Astrocyte of the cerebellum (primary cell): Measurements from ENCODE around the gene OSBPL5.

Experiments
- DNase-seq: peaks from one replicate; pipeline ENCODE4 v3.0.0-alpha.2; 2011; ENCODE audit warnings: low read depth
- H3K4me3 ChIP-seq: 2 replicates; pipeline ENCODE4 v1.5.1; 2011; ENCODE audit warnings: mild to moderate bottlenecking, low read depth, low read length, moderate library complexity
- in situ Hi-C: cut with HindIII; loops from 2 replicates; pipeline ENCODE4 v1.10.0; 2017; ENCODE audit warnings: low sequenced_read_pairs
- TF ChIP-seq, protein P1 (sequence below): IDR thresholded peaks from 2 replicates; pipeline ENCODE4 v1.5.1; 2012; ENCODE audit warnings: low read length, low read depth, moderate library complexity, mild to moderate bottlenecking; ENCODE audit errors: missing control alignments

Gene OSBPL5

DNA sequence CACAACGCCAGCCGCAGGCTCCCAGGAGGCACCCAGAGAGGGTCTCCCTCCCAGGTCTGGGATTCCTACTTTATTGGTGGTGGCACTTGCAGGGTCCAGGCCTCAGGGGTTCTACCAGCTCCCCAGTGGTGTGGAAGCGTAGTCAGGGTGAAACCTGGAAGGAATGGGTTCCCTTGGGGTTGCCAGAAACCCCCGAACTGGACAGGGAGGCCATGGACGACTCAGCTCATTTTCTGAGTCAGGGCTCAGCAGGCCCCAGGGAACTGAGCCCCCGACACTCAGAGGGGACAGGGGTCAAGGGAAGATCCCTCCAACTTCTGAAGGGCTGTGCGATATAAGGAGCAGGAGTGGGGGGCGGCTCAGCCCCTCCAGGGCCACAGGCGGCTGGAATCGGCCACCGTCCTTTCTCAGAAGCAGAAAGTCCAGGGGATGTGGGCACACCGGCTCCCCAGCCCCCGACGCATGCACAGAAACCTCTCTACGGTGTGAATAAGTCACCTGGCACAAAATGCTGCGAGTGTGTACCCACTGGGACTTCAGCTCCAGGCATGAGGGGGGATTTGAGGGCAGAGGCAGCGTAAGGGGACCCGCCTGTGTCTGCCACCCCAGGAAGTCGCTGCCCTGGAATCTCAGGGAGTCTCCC is 28.4 kb upstream of the OSBPL5 start:
- DNase-seq = no peak
- H3K4me3 ChIP-seq = no peak overlapping the region
- in situ Hi-C loops = no loop called here
- TF ChIP-seq, protein P1, sequence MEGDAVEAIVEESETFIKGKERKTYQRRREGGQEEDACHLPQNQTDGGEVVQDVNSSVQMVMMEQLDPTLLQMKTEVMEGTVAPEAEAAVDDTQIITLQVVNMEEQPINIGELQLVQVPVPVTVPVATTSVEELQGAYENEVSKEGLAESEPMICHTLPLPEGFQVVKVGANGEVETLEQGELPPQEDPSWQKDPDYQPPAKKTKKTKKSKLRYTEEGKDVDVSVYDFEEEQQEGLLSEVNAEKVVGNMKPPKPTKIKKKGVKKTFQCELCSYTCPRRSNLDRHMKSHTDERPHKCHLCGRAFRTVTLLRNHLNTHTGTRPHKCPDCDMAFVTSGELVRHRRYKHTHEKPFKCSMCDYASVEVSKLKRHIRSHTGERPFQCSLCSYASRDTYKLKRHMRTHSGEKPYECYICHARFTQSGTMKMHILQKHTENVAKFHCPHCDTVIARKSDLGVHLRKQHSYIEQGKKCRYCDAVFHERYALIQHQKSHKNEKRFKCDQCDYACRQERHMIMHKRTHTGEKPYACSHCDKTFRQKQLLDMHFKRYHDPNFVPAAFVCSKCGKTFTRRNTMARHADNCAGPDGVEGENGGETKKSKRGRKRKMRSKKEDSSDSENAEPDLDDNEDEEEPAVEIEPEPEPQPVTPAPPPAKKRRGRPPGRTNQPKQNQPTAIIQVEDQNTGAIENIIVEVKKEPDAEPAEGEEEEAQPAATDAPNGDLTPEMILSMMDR = no peak

DNA sequence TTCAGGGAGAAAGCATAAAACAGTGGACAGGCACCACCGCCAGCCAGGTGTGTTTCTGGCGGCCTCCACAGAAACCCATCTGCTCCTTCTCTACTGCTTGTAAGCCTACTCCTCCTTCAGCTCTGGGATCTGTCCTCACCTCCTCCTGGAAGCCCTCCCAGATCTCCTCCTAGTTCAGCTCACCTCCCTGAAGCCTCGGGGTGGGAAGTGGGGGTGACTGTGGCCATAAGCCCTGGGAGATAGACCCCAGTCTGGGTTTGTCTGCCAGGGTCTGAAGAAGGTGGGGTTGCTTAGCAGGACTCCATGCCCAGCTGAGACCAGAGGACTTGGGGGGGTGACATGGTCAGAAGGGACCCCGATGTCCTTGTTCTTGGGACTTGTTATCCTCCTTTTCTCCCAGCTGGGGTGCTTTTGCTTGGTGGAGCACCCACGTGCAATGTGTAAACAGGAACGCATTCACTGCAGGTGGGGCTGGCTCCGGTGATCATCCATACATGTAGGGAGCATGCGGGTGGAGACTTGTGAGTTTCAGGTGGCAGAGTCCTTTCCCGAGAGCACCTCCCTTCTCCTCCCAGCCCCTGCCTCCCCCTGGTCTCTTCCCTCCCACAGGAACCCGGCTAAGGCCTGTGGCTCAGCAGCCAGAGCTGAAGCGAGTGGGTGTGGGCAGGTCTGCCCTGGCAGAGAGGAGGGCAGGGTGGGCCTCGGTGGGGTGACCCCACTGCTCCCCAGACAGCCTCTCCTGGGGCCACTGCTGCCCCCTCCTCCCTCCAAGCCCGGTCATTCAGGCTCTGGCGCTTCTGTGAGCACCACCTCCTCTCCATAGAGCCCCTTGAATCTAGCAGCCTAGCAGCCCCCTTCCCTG is 27.6 kb upstream of the OSBPL5 start:
- no peak overlapping the region for H3K4me3 ChIP-seq
- in situ Hi-C loops = no loop called here
- TF ChIP-seq, protein P1 = no peak
- no peak for DNase-seq

DNA sequence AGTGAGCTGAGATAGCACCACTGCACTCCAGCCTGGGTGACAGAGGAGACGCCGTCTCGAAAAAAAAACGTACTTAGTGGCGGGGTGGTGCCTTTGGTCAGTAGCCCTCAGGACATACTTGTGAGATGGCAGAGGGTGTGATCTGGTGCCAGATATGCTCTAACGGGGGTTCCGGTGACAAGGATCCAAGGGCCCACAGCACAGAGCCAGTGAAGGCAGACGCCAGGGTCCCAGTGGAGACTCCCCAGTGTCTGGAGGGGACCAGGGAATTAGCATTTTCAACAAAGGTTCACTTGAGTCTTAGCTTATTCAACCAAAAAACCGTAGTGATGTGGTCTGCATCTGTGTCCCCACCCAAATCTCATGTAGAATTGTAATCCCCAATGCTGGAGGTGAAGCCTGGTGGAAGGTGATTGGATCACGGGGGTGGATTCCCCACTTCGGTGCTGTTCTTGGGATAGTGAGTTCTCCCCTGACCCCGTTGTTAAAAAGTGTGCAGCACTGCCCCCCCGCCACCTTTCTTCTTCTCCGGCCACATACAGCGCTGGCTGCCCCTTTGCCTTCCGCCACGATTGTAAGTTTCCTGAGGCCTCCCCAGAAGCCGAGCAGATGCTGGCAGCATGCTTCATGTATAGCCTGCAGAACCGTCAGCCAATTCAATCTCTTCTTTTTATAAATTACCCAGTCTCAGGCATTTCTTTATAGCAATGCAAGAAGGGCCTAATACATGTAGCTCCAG is 26.6 kb upstream of the OSBPL5 start:
- DNase-seq = no peak
- no peak overlapping the region for H3K4me3 ChIP-seq
- in situ Hi-C loops = no loop called here
- TF ChIP-seq, protein P1 = no peak

DNA sequence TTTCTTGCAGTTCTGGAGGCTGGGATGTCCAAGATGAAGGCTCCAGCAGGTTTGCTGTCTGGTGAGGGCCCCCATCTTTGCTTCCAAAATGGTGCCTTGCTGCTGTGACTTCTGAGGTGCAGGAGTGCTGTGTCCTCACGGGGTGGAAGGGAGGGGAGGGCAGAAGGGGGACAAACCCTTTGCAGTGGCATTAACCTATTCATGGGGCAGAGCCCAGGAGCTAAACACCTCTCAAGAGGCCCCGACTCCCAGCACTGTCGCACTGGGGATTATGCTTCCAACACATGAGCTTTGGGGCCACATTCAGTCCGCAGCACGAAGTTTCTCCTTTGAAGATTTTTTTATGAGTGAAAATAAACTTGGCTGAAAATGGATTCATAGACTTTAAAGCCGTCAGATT is 25.5 kb upstream of the OSBPL5 start:
- H3K4me3 ChIP-seq = no peak overlapping the region
- TF ChIP-seq, protein P1 = no peak
- no peak for DNase-seq
- in situ Hi-C loops = no loop called here

DNA sequence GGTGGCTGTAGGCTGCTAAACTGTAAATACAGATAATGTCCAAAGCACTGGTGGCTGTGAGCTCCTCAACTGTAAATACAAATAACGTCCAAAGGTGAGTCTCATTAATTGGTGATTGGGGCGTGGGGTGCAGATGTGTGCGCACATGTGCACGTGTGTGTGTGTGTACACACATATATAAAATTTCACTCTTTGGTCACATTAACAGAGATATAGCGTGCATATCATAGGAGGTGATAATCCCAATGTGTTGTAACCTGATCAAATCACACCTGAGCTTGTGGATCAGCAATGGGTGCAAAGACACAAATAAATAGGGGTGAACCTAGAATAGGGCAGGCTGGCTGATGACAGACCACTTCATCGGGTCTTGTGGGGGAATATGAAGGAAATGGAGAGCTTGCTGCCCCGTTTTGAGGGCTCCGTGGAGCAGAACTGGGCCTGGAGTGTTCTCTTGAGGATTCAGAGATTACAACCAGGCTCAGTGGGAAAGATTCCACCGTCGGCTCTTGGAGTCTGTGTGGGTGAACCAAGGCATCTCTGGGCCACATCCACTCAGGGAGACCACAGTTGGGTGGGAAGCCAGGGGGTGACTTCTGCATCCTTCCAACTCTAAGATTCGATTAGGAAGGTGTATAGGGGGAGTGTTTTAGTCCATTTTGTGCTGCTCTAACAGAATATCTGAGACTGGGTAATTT is 24.9 kb upstream of the OSBPL5 start:
- TF ChIP-seq, protein P1 = no peak
- DNase-seq = no peak
- in situ Hi-C loops = no loop called here
- H3K4me3 ChIP-seq = no peak overlapping the region
